ENCODE data around the gene YIF1B.

DNA sequence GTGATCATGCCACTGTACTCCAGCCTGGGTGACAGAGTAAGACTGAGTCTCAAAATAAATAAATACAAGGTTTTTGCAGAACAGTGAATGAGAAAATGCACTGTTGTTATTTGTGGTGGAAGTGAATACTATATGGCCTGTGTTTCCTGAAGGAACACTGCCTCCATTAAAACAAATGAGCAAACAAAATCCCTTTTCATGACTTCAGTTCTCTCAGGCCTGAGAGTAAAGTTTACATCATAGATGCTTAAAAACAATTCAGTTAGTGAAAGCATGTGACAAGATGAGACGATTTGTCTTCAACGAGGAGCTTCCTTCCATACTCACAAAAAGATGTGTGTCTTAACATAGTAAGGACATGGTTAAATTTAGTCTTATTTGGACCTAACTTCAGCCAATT, 37.0 kb downstream of the YIF1B start:
- TF ChIP-seq, protein P1, sequence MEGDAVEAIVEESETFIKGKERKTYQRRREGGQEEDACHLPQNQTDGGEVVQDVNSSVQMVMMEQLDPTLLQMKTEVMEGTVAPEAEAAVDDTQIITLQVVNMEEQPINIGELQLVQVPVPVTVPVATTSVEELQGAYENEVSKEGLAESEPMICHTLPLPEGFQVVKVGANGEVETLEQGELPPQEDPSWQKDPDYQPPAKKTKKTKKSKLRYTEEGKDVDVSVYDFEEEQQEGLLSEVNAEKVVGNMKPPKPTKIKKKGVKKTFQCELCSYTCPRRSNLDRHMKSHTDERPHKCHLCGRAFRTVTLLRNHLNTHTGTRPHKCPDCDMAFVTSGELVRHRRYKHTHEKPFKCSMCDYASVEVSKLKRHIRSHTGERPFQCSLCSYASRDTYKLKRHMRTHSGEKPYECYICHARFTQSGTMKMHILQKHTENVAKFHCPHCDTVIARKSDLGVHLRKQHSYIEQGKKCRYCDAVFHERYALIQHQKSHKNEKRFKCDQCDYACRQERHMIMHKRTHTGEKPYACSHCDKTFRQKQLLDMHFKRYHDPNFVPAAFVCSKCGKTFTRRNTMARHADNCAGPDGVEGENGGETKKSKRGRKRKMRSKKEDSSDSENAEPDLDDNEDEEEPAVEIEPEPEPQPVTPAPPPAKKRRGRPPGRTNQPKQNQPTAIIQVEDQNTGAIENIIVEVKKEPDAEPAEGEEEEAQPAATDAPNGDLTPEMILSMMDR (IDR thresholded peaks at IDR 0.05): no peak
- no peak for TF ChIP-seq POLR2A (IDR thresholded peaks at IDR 0.05)
